ENCODE measurements around the gene CCL19. TPM values are rescaled to one million over a fixed set of nuclear protein-coding genes. Genes with fewer than 3 reads are reported as not detected.

The CCL19 gene
- total RNA-seq, 1 experiment from 2014 or later, result not detected

GRCh38 chr9:34662526-34663302, 28.4 kb downstream of the CCL19 start, which contains the start of gene CCL27:
Gene CCL27 (minus strand): TSS chr9:34662657. CDS start chr9:34662633, 24 bp downstream.
- DNase-seq (ENCODE audit: low spot score), result no peak

- peak; percentile 59 for DNase-seq (ENCODE audit: low spot score)
Observed at GRCh38 chr9:34659592-34660253, 31.4 kb downstream of the CCL19 start.

DNA sequence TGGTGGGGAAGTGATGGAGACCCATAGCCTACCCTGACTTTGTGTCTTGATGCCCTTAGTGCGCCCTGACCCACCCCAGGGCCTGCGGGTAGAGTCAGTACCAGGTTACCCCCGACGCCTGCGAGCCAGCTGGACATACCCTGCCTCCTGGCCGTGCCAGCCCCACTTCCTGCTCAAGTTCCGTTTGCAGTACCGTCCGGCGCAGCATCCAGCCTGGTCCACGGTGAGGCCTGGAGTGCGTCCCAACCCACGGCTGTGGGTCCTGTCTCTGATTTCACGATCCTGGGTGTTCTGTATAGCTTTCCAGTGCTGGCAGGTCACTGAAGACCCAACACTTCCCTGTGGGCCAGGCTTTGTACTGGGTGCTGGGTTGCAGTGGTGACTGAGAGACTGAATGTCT, 32.6 kb downstream of the CCL19 start:
- no peak for DNase-seq (ENCODE audit: low spot score)

DNA sequence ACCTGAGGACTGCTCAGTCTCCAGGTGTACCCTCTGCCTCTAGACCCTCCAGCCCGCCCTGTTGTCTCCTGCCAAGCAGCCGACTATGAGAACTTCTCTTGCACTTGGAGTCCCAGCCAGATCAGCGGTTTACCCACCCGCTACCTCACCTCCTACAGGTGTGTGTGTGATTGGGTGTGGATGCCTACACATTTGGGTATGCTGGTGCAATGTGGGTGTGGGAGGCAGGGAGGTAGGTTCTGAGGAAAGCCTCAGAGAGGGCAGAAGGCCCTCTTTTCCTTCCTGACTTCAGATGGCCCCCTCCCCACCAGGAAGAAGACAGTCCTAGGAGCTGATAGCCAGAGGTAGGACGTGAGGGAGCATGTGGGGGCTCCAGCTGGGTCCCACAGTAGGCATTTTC, 34.1 kb downstream of the CCL19 start:
- DNase-seq (ENCODE audit: low spot score), result no peak

DNA sequence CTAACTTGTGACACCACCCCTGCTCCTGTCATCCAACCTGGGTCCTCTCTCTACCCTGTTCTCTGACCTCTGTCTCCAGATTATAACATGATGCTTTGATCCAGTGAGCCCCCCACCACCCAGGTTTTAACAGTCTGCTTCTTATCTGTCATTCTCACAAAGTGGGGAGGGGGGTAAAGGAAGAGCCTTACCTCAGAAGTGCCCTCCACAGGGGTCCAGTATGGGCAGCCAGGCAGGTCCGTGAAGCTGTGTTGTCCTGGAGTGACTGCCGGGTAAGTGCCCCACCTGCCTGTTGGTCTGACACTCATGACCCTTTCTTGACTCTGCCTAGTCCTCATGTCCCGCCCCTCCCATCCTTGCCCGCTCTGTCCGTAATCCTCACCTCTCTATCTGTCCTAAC, 35.7 kb downstream of the CCL19 start:
- no peak for DNase-seq (ENCODE audit: low spot score)

DNA sequence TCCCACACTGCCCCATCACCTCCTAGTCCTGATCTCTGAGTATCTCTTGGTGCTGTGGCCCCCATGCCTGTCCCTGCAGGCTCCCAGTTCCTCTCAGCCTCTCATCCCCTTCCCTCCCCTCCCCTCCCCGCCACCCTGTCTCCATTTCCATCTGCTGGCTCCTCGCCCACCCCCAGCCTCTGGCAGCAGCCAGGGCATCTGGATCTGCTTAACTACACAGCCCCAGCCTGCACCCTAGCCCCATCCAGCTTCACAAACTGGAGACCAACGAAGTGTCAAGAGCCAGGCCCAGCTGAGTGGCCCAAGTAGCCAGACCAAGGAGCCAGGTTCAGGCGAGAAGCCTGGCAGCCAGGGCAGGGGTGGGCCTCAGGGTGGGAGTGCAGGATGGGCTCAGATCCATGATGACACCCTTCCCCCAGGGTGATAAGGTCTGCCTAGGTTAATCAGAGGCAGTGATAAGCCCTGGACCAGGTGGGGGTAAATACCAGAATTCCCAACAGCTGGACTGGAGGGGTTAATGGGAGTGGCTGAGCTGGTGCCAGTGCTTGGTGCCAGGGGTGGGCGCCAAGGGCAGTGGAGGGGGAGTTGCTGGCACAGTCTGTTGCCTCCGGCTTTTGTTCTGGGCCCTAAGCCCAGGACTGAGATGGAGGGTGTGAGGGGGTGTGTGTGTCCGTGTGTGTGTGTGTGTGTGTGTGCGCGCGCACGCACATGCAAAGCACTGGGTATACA, 36.6 kb downstream of the CCL19 start:
- no peak for DNase-seq (ENCODE audit: low spot score)

- DNase-seq (ENCODE audit: low spot score), result no peak
Observed at GRCh38 chr9:34653151-34654072, 37.7 kb downstream of the CCL19 start.

- no peak for DNase-seq (ENCODE audit: low spot score)
Observed at GRCh38 chr9:34652602-34653000, 38.5 kb downstream of the CCL19 start.

DNA sequence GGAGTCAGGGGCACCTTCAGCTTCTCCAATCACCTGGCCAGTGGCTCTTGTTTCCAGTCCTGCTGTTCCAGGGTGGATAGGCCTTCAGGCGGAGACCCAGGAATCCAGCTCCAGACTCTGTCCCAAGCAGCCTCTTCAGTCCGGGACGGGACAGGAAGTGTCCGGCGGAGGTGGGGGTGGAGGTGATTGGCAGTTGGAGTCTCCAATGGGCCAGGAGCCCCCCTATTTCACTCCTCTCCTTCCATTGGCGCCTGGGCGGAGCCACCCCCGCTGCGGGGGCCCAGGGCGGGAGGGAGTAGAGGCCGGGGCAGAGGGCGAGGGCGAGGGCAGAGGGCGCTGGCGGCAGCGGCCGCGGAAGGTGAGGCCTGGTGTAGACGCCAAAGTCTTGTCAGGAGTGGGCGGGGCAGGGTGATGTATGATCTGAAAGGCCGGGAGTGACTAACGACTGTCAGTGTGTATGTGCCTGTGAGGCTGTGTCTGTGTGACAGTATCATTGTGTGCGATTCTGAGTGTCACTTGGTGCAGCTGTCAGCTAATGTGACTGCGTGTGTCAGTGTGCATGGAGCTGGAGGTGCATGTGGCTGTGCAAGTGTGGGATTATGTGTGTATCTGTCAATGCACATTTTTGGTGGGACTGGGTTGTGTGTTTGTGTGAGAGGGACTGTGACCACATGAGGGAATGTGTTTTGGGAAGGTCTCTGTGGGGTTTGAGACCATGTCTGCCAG, 39.0 kb downstream of the CCL19 start, which contains the start of gene IL11RA:
Gene IL11RA (plus strand): TSS at position 310 of the 726 bp plus-strand sequence. CDS start 3,033 bp downstream, outside the sequence.
- peak; percentile 87 for DNase-seq (ENCODE audit: low spot score)

- DNase-seq (ENCODE audit: low spot score), result peak; percentile 69
Observed at GRCh38 chr9:34651321-34651720, 39.8 kb downstream of the CCL19 start.

- no peak for DNase-seq (ENCODE audit: low spot score)
Observed at GRCh38 chr9:34650816-34651215, 40.3 kb downstream of the CCL19 start.

GRCh38 chr9:34648673-34649072, 42.4 kb downstream of the CCL19 start:
- no peak for DNase-seq (ENCODE audit: low spot score)

DNA sequence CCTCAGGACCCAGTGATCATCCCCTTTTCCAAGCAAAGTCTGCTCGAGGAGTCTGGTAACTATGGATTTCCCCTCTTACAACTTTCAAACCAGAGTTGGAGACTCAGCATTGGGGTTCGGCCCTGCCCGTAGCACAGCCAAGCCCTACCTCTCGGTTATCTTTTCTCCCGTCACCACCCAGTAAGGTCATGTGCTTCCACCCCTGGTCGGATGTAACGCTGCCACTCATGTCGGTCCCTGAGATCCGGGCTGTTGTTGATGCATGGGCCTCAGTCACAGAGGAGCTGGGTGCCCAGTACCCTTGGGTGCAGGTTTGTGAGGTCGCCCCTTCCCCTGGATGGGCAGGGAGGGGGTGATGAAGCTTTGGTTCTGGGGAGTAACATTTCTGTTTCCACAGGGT, 43.4 kb downstream of the CCL19 start:
- no peak for DNase-seq (ENCODE audit: low spot score)

DNA sequence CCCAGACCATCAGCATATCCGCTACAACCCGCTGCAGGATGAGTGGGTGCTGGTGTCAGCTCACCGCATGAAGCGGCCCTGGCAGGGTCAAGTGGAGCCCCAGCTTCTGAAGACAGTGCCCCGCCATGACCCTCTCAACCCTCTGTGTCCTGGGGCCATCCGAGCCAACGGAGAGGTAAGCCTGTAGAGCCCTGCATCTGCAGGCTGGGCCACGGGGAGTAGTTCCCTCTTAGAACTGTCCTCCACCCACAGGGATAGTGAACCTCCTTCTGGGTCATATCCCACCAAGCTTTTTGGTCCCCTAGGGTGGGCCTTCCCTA, 44.0 kb downstream of the CCL19 start:
- no peak for DNase-seq (ENCODE audit: low spot score)

DNA sequence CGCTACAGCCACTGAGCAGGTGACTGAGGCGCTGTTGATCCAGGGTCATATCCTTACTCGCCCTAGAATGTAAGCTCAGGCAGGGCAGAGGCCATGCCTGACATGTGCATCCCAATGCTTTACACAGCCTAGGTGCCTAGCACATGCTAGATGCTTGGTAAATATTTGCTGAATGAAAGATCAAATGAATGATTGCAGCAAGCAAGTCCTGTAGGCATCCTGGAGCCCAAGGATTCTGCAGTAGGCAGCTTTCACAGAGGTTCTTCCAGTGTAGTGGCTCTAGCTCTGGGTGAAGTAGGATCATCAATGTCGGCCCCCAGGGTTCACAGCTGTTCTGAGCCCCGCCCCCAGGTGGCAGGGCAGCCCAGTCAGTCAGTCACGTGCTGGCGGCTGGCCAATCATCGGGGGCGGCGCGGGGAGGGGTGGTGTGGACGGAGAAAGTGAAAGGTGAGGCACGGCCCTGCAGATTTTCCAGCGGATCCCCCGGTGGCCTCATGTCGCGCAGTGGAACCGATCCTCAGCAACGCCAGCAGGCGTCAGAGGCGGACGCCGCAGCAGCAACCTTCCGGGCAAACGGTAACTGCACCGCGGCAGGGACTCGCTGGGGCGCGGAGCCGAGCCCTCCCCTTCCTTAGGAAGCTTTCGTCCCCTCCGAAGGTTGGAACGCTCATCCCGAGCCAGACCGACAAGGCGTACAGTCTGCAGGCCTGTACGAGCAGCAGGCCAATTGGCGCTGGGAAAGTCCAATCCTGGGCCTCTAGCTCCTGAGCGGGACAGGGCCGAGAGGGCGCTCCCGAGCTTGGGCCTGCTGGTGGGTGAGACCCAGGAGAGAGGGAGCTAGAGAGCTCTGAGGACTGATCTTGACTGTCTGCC, 44.6 kb downstream of the CCL19 start, which contains the start of gene GALT:
Gene GALT (plus strand): TSS at position 465 of the 873 bp plus-strand sequence. CDS start 30 bp downstream, at position 495.
- DNase-seq (ENCODE audit: low spot score), result peak; percentile 73

DNA sequence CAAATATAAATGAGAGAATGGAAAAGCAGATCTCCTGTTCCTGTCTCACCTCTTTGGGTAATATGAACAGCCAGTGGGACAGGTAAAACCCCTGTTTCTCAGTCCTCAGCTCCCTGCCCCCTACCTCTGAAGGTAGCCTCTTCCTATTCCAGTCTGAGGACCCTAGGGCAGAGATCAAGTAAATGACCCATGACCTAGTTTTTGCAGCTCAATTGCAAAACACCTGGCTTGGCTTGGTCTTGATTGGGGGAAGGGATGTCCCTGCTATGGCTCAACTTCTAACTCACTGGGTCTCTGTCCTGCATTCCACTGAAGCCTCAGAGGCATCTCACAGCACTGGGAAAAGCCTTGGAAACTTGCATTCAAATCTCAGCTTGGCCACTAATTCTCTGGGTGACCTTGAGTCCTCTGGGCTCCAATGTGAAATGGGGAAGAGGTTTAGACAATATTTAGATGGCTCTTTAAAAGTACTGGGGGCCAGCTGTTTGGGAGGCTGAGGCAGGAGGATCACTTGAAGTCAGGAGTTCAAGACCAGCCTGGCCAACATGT, 46.2 kb downstream of the CCL19 start:
- DNase-seq (ENCODE audit: low spot score), result no peak

- DNase-seq (ENCODE audit: low spot score), result no peak
Observed at GRCh38 chr9:34642679-34643078, 48.4 kb downstream of the CCL19 start.
